ENCODE measurements around the gene RRP1. TPM values are rescaled to one million over a fixed set of nuclear protein-coding genes. Genes with fewer than 3 reads are reported as not detected.

RRP1 gene
- total RNA-seq, 2 experiments from 2014 or later, result 32.8 to 34.4 TPM

- Mint-ChIP-seq H3K36me3 (ENCODE audit: low read depth) (no peaks in the 10 kb centered on the region), H3K27me3 (ENCODE audit: low read depth) (no peaks in the 10 kb centered on the region), H3K9me3 (ENCODE audit: insufficient read depth) (no peaks in the 10 kb centered on the region), H3K4me3 (no peak overlapping the region), H3K27ac (no peak overlapping the region), H3K4me1 (ENCODE audit: low read depth) (peaks cover 35% of the 10 kb centered on the region)
- ChIA-PET POLR2A (interaction anchor here (0.9 kb wide), 1 partner anchor 171 kb away, joined by 3 read pairs; no protein-coding TSS in a partner anchor), CTCF (no interaction called here)
- no peak for ATAC-seq
- no peak for DNase-seq
Observed at GRCh38 chr21:43785134-43785533, 4.2 kb upstream of the RRP1 start.

- H3K4me1 Mint-ChIP-seq (ENCODE audit: low read depth), result peaks cover 37% of the 10 kb centered on the region
- H3K4me3 Mint-ChIP-seq, result no peak overlapping the region
- peaks cover 7% of the 10 kb centered on the region for H3K36me3 Mint-ChIP-seq (ENCODE audit: low read depth)
- POLR2A ChIA-PET, result no interaction called here
- CTCF ChIA-PET, result no interaction called here
- DNase-seq, result peak; percentile 31
- no peaks in the 10 kb centered on the region for H3K27me3 Mint-ChIP-seq (ENCODE audit: low read depth)
- no peaks in the 10 kb centered on the region for H3K9me3 Mint-ChIP-seq (ENCODE audit: insufficient read depth)
- ATAC-seq, result no peak
- no peak overlapping the region for H3K27ac Mint-ChIP-seq
Observed at GRCh38 chr21:43786300-43786806, 3.0 kb upstream of the RRP1 start.

GRCh38 chr21:43786807-43787440 is 2.5 kb upstream of the RRP1 start:
- no peak for ATAC-seq
- H3K27ac Mint-ChIP-seq, result no peak overlapping the region
- no peak overlapping the region for H3K4me3 Mint-ChIP-seq
- ChIA-PET POLR2A (no interaction called here), CTCF (no interaction called here)
- H3K27me3 Mint-ChIP-seq (ENCODE audit: low read depth), result no peaks in the 10 kb centered on the region
- H3K9me3 Mint-ChIP-seq (ENCODE audit: insufficient read depth), result no peaks in the 10 kb centered on the region
- DNase-seq, result no peak
- peaks cover 10% of the 10 kb centered on the region for H3K36me3 Mint-ChIP-seq (ENCODE audit: low read depth)
- H3K4me1 Mint-ChIP-seq (ENCODE audit: low read depth), result peaks cover 37% of the 10 kb centered on the region

- H3K27ac Mint-ChIP-seq, result peak overlapping the region; percentile 92
- no peaks in the 10 kb centered on the region for H3K27me3 Mint-ChIP-seq (ENCODE audit: low read depth)
- peak overlapping the region; percentile 96 for H3K4me3 Mint-ChIP-seq
- ATAC-seq (no peak), DNase-seq (no peak)
- ChIA-PET CTCF (interaction anchor here (0.7 to 2.1 kb wide), 13 partner anchors 10 to 294 kb away, joined by 3 to 18 read pairs (median 4); no protein-coding TSS in a partner anchor), POLR2A (interaction anchor here (1.1 to 1.8 kb wide), 3 partner anchors 10 to 221 kb away, joined by 3 to 6 read pairs (median 3); no protein-coding TSS in a partner anchor)
- peaks cover 22% of the 10 kb centered on the region for H3K4me1 Mint-ChIP-seq (ENCODE audit: low read depth)
- no peaks in the 10 kb centered on the region for H3K9me3 Mint-ChIP-seq (ENCODE audit: insufficient read depth)
- H3K36me3 Mint-ChIP-seq (ENCODE audit: low read depth), result peaks cover 25% of the 10 kb centered on the region
Observed at GRCh38 chr21:43790010-43790524, 690 bp downstream of the RRP1 start.

- DNase-seq, result no peak
- ATAC-seq, result no peak
- H3K27me3 Mint-ChIP-seq (ENCODE audit: low read depth), result no peaks in the 10 kb centered on the region
- CTCF ChIA-PET, result interaction anchor here (1.5 kb wide), 1 partner anchor 18 kb away, joined by 3 read pairs; no protein-coding TSS in a partner anchor
- no peak overlapping the region for H3K27ac Mint-ChIP-seq
- POLR2A ChIA-PET, result no interaction called here
- no peaks in the 10 kb centered on the region for H3K9me3 Mint-ChIP-seq (ENCODE audit: insufficient read depth)
- no peak overlapping the region for H3K4me3 Mint-ChIP-seq
- H3K36me3 Mint-ChIP-seq (ENCODE audit: low read depth), result peaks cover 42% of the 10 kb centered on the region
- H3K4me1 Mint-ChIP-seq (ENCODE audit: low read depth), result peaks cover 22% of the 10 kb centered on the region
Observed at GRCh38 chr21:43792406-43792805, 3.0 kb downstream of the RRP1 start.

- H3K36me3 Mint-ChIP-seq (ENCODE audit: low read depth), result peaks cover 45% of the 10 kb centered on the region
- no peak overlapping the region for H3K4me3 Mint-ChIP-seq
- no peaks in the 10 kb centered on the region for H3K27me3 Mint-ChIP-seq (ENCODE audit: low read depth)
- CTCF ChIA-PET, result interaction anchor here (1.5 kb wide), 1 partner anchor 17 kb away, joined by 3 read pairs; no protein-coding TSS in a partner anchor
- peaks cover 22% of the 10 kb centered on the region for H3K4me1 Mint-ChIP-seq (ENCODE audit: low read depth)
- no peaks in the 10 kb centered on the region for H3K9me3 Mint-ChIP-seq (ENCODE audit: insufficient read depth)
- ATAC-seq (no peak), DNase-seq (no peak)
- H3K27ac Mint-ChIP-seq, result no peak overlapping the region
- POLR2A ChIA-PET, result no interaction called here
Observed at GRCh38 chr21:43793243-43793642, 3.9 kb downstream of the RRP1 start.

GRCh38 chr21:43794311-43794710 is 4.9 kb downstream of the RRP1 start:
- POLR2A ChIA-PET, result no interaction called here
- H3K4me1 Mint-ChIP-seq (ENCODE audit: low read depth), result peaks cover 22% of the 10 kb centered on the region
- H3K27ac Mint-ChIP-seq, result no peak overlapping the region
- H3K9me3 Mint-ChIP-seq (ENCODE audit: insufficient read depth), result no peaks in the 10 kb centered on the region
- H3K36me3 Mint-ChIP-seq (ENCODE audit: low read depth), result peaks cover 50% of the 10 kb centered on the region
- ATAC-seq, result no peak
- CTCF ChIA-PET, result no interaction called here
- no peaks in the 10 kb centered on the region for H3K27me3 Mint-ChIP-seq (ENCODE audit: low read depth)
- DNase-seq, result no peak
- no peak overlapping the region for H3K4me3 Mint-ChIP-seq

GRCh38 chr21:43794857-43795256 is 5.5 kb downstream of the RRP1 start:
- ChIA-PET POLR2A (interaction anchor here (0.6 to 0.7 kb wide), 2 partner anchors 33 to 59 kb away, joined by 3 read pairs; no protein-coding TSS in a partner anchor), CTCF (no interaction called here)
- no peak for DNase-seq
- H3K9me3 Mint-ChIP-seq (ENCODE audit: insufficient read depth), result no peaks in the 10 kb centered on the region
- no peak overlapping the region for H3K4me3 Mint-ChIP-seq
- no peaks in the 10 kb centered on the region for H3K27me3 Mint-ChIP-seq (ENCODE audit: low read depth)
- no peak overlapping the region for H3K27ac Mint-ChIP-seq
- H3K4me1 Mint-ChIP-seq (ENCODE audit: low read depth), result peaks cover 22% of the 10 kb centered on the region
- ATAC-seq, result no peak
- peaks cover 51% of the 10 kb centered on the region for H3K36me3 Mint-ChIP-seq (ENCODE audit: low read depth)

- ATAC-seq, result no peak
- H3K36me3 Mint-ChIP-seq (ENCODE audit: low read depth), result peaks cover 51% of the 10 kb centered on the region
- POLR2A ChIA-PET, result no interaction called here
Observed at GRCh38 chr21:43797415-43797814, 8.0 kb downstream of the RRP1 start.

GRCh38 chr21:43797925-43798715 is 8.7 kb downstream of the RRP1 start:
- no peaks in the 10 kb centered on the region for H3K4me1 Mint-ChIP-seq (ENCODE audit: low read depth)
- no peaks in the 10 kb centered on the region for H3K27me3 Mint-ChIP-seq (ENCODE audit: low read depth)
- ChIA-PET CTCF (no interaction called here), POLR2A (no interaction called here)
- no peak overlapping the region for H3K4me3 Mint-ChIP-seq
- ATAC-seq (peak; percentile 14), DNase-seq (no peak)
- no peak overlapping the region for H3K27ac Mint-ChIP-seq
- H3K9me3 Mint-ChIP-seq (ENCODE audit: insufficient read depth), result no peaks in the 10 kb centered on the region
- peaks cover 48% of the 10 kb centered on the region for H3K36me3 Mint-ChIP-seq (ENCODE audit: low read depth)

More at GRCh38 chr21:43797415-43797814, 8.0 kb downstream of the RRP1 start:
- Mint-ChIP-seq H3K4me1 (ENCODE audit: low read depth) (peaks cover under 1% of the 10 kb centered on the region), H3K4me3 (no peak overlapping the region), H3K27me3 (ENCODE audit: low read depth) (no peaks in the 10 kb centered on the region), H3K27ac (no peak overlapping the region), H3K9me3 (ENCODE audit: insufficient read depth) (no peaks in the 10 kb centered on the region)
- CTCF ChIA-PET, result no interaction called here
- DNase-seq, result no peak

- Mint-ChIP-seq H3K9me3 (ENCODE audit: insufficient read depth) (no peaks in the 10 kb centered on the region), H3K36me3 (ENCODE audit: low read depth) (peaks cover 50% of the 10 kb centered on the region), H3K27me3 (ENCODE audit: low read depth) (no peaks in the 10 kb centered on the region), H3K4me1 (ENCODE audit: low read depth) (no peaks in the 10 kb centered on the region), H3K4me3 (no peak overlapping the region), H3K27ac (no peak overlapping the region)
- DNase-seq (no peak), ATAC-seq (no peak)
- ChIA-PET CTCF (no interaction called here), POLR2A (no interaction called here)
Observed at GRCh38 chr21:43799301-43799840, 10.0 kb downstream of the RRP1 start.

GRCh38 chr21:43800124-43800523 is 10.7 kb downstream of the RRP1 start:
- Mint-ChIP-seq H3K4me3 (no peak overlapping the region), H3K27ac (peak overlapping the region; percentile 34), H3K9me3 (ENCODE audit: insufficient read depth) (no peaks in the 10 kb centered on the region), H3K4me1 (ENCODE audit: low read depth) (no peaks in the 10 kb centered on the region), H3K27me3 (ENCODE audit: low read depth) (no peaks in the 10 kb centered on the region), H3K36me3 (ENCODE audit: low read depth) (peaks cover 48% of the 10 kb centered on the region)
- ATAC-seq (no peak), DNase-seq (no peak)
- CTCF ChIA-PET, result interaction anchor here (1.7 kb wide), 1 partner anchor 10 kb away, joined by 3 read pairs; no protein-coding TSS in a partner anchor
- POLR2A ChIA-PET, result no interaction called here

All from activated CD8-positive, alpha-beta T cell treated with anti-CD3 and anti-CD28 coated beads, Interleukin-2, amount 10 ng/mL, durations not matched to agents 7 days and 5 days (primary cell).